ENCODE data around the gene PYDC2. TPM values are rescaled to one million over a fixed set of nuclear protein-coding genes. Genes with fewer than 3 reads are reported as not detected.

PYDC2 gene
- polyA plus RNA-seq, 1 experiment: not detected

DNA sequence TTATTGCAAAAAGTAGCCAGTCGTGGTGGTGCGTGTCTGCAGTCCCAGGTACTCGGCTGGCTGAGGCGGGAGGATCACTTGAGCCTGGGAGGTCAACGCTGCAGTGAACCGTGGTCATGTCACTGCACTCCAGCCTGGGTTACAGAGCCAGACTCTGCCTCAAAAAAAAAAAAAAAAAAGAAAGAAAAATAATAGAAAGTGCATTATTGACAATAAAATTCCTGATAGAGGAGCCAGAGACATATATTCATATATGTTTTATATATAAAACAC is 43.6 kb upstream of the PYDC2 start:
- POLR2A ChIA-PET: no interaction called here
- H3K27me3 ChIP-seq (ENCODE audit: control insufficient read depth, insufficient read depth, low read length): no peaks in the 10 kb centered on the region
- H3K36me3 ChIP-seq (ENCODE audit: control insufficient read depth, insufficient read depth, low read length): no peaks in the 10 kb centered on the region
- TF ChIP-seq, protein P1, sequence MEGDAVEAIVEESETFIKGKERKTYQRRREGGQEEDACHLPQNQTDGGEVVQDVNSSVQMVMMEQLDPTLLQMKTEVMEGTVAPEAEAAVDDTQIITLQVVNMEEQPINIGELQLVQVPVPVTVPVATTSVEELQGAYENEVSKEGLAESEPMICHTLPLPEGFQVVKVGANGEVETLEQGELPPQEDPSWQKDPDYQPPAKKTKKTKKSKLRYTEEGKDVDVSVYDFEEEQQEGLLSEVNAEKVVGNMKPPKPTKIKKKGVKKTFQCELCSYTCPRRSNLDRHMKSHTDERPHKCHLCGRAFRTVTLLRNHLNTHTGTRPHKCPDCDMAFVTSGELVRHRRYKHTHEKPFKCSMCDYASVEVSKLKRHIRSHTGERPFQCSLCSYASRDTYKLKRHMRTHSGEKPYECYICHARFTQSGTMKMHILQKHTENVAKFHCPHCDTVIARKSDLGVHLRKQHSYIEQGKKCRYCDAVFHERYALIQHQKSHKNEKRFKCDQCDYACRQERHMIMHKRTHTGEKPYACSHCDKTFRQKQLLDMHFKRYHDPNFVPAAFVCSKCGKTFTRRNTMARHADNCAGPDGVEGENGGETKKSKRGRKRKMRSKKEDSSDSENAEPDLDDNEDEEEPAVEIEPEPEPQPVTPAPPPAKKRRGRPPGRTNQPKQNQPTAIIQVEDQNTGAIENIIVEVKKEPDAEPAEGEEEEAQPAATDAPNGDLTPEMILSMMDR (IDR thresholded peaks at IDR 0.05; ENCODE audit: insufficient read depth, low read depth, low read length): no peak
- CTCF ChIA-PET: no interaction called here
- no peak for DNase-seq (ENCODE audit: low read depth)
- no peak overlapping the region for H3K4me3 ChIP-seq (ENCODE audit: low read depth, low read length)

DNA sequence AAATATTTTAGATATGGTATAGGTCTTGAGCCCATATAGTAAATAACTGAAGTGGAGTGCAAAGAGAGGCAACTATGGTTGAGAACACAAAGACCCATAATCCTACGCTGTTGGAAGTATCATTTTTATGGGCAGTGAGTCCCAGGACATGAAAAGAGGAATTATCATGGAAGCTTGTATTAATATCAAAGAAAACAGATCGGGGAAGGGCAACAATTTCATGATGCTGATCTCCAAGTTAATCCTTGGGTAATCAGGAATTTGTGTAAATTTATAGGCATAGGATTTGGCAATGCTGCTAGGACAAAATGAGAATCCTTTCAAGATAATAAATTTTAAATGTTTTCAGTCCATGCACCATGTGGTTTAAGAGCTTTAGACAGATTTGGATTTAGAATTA is 40.2 kb upstream of the PYDC2 start:
- H3K27me3 ChIP-seq (ENCODE audit: control insufficient read depth, insufficient read depth, low read length): no peaks in the 10 kb centered on the region

DNA sequence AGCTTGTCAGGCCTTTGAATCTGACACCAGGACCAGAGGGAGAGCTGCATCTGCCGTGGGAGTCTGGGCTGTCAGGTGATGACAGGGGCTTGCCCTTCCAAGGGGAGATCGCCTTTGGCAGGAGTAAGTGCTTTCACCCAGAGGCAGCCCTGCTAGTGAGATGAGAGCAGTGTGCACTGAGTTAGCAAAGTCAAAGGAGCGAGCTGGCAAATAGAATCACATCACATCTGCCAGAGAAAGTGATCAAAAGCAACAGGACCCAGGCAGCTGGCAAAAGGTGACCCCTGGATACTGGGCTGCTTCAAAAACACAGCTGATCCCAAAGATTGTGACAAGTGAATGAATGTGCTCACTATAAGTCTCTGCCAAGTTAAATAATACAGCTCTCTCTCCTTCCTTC is 36.1 kb upstream of the PYDC2 start:
- CTCF ChIA-PET: interaction anchor here (1.2 kb wide), 1 partner anchor 8 kb away, joined by 4 read pairs; no protein-coding TSS in a partner anchor
- POLR2A ChIA-PET: no interaction called here
- Histone ChIP-seq H3K27me3 (ENCODE audit: control insufficient read depth, insufficient read depth, low read length) (no peaks in the 10 kb centered on the region), H3K36me3 (ENCODE audit: control insufficient read depth, insufficient read depth, low read length) (no peaks in the 10 kb centered on the region), H3K4me3 (ENCODE audit: low read depth, low read length) (no peak overlapping the region)
- TF ChIP-seq, protein P1 (IDR thresholded peaks at IDR 0.05; ENCODE audit: insufficient read depth, low read depth, low read length): no peak
- no peak for DNase-seq (ENCODE audit: low read depth)

More for the DNA sequence above, 40.2 kb upstream of the PYDC2 start:
- ChIA-PET CTCF (interaction anchor here (1.1 to 2.2 kb wide), 2 partner anchors 284 to 1024 kb away, joined by 4 to 8 read pairs; no protein-coding TSS in a partner anchor), POLR2A (no interaction called here)
- TF ChIP-seq, protein P1 (IDR thresholded peaks at IDR 0.05; ENCODE audit: insufficient read depth, low read depth, low read length): no peak
- DNase-seq (ENCODE audit: low read depth): no peak
- H3K36me3 ChIP-seq (ENCODE audit: control insufficient read depth, insufficient read depth, low read length): no peaks in the 10 kb centered on the region
- no peak overlapping the region for H3K4me3 ChIP-seq (ENCODE audit: low read depth, low read length)

DNA sequence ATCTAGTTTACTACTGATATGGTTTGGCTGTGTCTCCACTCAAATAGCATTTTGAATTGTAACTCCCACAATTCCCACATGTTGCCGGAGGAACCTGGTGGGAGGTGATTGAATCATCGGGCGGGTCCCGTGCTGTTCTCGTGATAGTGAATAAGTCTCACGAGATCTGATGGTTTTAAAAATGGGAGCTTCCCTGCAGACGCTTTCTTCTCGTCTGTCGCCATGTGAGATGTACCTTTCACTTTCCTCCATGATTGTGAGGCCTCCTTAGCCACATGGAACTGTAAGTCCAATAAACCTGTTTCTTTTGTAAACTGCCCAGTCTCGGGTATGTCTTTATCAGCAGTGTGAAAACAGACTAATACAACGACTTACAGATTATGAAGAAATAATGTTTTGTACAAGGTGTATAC is 35.6 kb upstream of the PYDC2 start:
- Histone ChIP-seq H3K4me3 (ENCODE audit: low read depth, low read length) (no peak overlapping the region), H3K27me3 (ENCODE audit: control insufficient read depth, insufficient read depth, low read length) (no peaks in the 10 kb centered on the region), H3K36me3 (ENCODE audit: control insufficient read depth, insufficient read depth, low read length) (no peaks in the 10 kb centered on the region)
- TF ChIP-seq, protein P1 (IDR thresholded peaks at IDR 0.05; ENCODE audit: insufficient read depth, low read depth, low read length): no peak
- ChIA-PET POLR2A (no interaction called here), CTCF (interaction anchor here (1.2 kb wide), 1 partner anchor 9 kb away, joined by 4 read pairs; no protein-coding TSS in a partner anchor)
- DNase-seq (ENCODE audit: low read depth): no peak

DNA sequence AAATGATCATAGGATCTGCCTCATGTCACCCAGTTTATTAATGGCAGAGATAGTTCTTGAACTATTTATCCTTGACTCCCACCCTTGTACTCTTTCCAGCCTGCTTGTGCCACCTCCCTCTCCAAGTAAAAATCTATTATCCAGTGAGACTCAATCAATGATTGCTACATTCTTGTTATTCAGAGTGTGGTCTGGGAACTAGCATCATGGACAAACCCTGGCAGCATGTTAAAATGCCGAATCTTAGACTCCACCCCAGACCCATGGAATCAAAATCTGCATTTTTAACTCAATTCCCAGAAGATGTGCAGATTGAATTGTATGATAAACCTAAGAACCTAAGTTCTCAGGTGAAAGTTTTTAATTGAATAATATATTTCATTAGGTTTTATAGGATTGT is 34.7 kb upstream of the PYDC2 start:
- POLR2A ChIA-PET: no interaction called here
- Histone ChIP-seq H3K36me3 (ENCODE audit: control insufficient read depth, insufficient read depth, low read length) (no peaks in the 10 kb centered on the region), H3K4me3 (ENCODE audit: low read depth, low read length) (no peak overlapping the region), H3K27me3 (ENCODE audit: control insufficient read depth, insufficient read depth, low read length) (no peaks in the 10 kb centered on the region)
- DNase-seq (ENCODE audit: low read depth): no peak
- TF ChIP-seq, protein P1 (IDR thresholded peaks at IDR 0.05; ENCODE audit: insufficient read depth, low read depth, low read length): no peak
- CTCF ChIA-PET: no interaction called here
